ENCODE results near the gene FUNDC2. TPM values are rescaled to one million over a fixed set of nuclear protein-coding genes. Genes with fewer than 3 reads are reported as not detected.

Gene FUNDC2
- total and polyA plus RNA-seq, 2 of the 4 experiments (the other 2 are of a cell fraction): 42.5 to 51.7 TPM

- H3K18ac ChIP-seq (ENCODE audit: low read depth, low read length): no peak overlapping the region
- ChIA-PET CTCF (no interaction called here), POLR2A (ENCODE audit: unreplicated experiment) (no interaction called here)
- H3K9ac ChIP-seq (ENCODE audit: low read depth, low read length): no peak overlapping the region
- no peak overlapping the region for H3K27ac ChIP-seq (ENCODE audit: insufficient read depth, low read length)
- no peak overlapping the region for H2AFZ ChIP-seq (replicated peaks; ENCODE audit: low read length, poor library complexity)
- TF ChIP-seq SMC3 (IDR thresholded peaks at IDR 0.05; ENCODE audit: low read depth, low read length) (no peak), POLR2A (IDR thresholded peaks at IDR 0.05; ENCODE audit: low read depth, low read length) (no peak), FOS (IDR thresholded peaks at IDR 0.05; ENCODE audit: low read depth, low read length) (no peak), ELK1 (IDR thresholded peaks at IDR 0.05; ENCODE audit: borderline replicate concordance, low read depth, low read length) (no peak), BHLHE40 (IDR thresholded peaks at IDR 0.05; ENCODE audit: low read depth, low read length) (no peak), CEBPB (IDR thresholded peaks at IDR 0.05; ENCODE audit: low read depth, low read length) (no peak), CHD1 (IDR thresholded peaks at IDR 0.05; ENCODE audit: low read depth, low read length) (no peak), RCOR1 (IDR thresholded peaks at IDR 0.05; ENCODE audit: insufficient replicate concordance, low read length) (no peak), RAD21 (IDR thresholded peaks at IDR 0.05; ENCODE audit: low read length) (no peak), RFX5 (IDR thresholded peaks at IDR 0.05; ENCODE audit: low read depth, low read length) (no peak), NFE2L2 (IDR thresholded peaks at IDR 0.05; ENCODE audit: low read depth, low read length) (no peak), MAZ (IDR thresholded peaks at IDR 0.05; ENCODE audit: borderline replicate concordance, low read depth, low read length) (no peak), MXI1 (IDR thresholded peaks at IDR 0.05; ENCODE audit: borderline replicate concordance, low read depth, low read length) (no peak), MAFK (IDR thresholded peaks at IDR 0.05; ENCODE audit: low read depth, low read length) (no peak)
- TF ChIP-seq, protein P1, sequence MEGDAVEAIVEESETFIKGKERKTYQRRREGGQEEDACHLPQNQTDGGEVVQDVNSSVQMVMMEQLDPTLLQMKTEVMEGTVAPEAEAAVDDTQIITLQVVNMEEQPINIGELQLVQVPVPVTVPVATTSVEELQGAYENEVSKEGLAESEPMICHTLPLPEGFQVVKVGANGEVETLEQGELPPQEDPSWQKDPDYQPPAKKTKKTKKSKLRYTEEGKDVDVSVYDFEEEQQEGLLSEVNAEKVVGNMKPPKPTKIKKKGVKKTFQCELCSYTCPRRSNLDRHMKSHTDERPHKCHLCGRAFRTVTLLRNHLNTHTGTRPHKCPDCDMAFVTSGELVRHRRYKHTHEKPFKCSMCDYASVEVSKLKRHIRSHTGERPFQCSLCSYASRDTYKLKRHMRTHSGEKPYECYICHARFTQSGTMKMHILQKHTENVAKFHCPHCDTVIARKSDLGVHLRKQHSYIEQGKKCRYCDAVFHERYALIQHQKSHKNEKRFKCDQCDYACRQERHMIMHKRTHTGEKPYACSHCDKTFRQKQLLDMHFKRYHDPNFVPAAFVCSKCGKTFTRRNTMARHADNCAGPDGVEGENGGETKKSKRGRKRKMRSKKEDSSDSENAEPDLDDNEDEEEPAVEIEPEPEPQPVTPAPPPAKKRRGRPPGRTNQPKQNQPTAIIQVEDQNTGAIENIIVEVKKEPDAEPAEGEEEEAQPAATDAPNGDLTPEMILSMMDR (conservative IDR thresholded peaks at IDR 0.05; ENCODE audit: low read depth, low read length): no peak
- TF ChIP-seq, protein P2, sequence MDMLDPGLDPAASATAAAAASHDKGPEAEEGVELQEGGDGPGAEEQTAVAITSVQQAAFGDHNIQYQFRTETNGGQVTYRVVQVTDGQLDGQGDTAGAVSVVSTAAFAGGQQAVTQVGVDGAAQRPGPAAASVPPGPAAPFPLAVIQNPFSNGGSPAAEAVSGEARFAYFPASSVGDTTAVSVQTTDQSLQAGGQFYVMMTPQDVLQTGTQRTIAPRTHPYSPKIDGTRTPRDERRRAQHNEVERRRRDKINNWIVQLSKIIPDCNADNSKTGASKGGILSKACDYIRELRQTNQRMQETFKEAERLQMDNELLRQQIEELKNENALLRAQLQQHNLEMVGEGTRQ (IDR thresholded peaks at IDR 0.05; ENCODE audit: low read depth, low read length): no peak
- H3K56ac ChIP-seq (ENCODE audit: extremely low read depth, insufficient read depth, low read length): no peak overlapping the region
- no peak overlapping the region for H2BK20ac ChIP-seq (ENCODE audit: low read depth, low read length)
- H2BK5ac ChIP-seq (ENCODE audit: low read depth, low read length, poor library complexity, severe bottlenecking): no peak overlapping the region
- no peak overlapping the region for H3K4me2 ChIP-seq (ENCODE audit: low read depth, low read length)
- in situ Hi-C loops (cut with MboI; ENCODE audit: low sequenced_read_pairs): no loop called here
- DNase-seq: no peak
- H3K9me1 ChIP-seq (ENCODE audit: insufficient read depth, low read length): no peaks in the 10 kb centered on the region
- H3K23ac ChIP-seq (ENCODE audit: low read depth, low read length): no peak overlapping the region
- H3K79me1 ChIP-seq (ENCODE audit: low read depth in 1 of 2, low read length in 2 of 2): no peaks in the 10 kb centered on the region
- no TSS peak for BruUV-seq (replicated peaks)
- H2AK5ac ChIP-seq (ENCODE audit: low read depth, low read length): no peak overlapping the region
- no peak overlapping the region for H2AK9ac ChIP-seq (replicated peaks; ENCODE audit: low read depth, low read length, poor library complexity)
- H2BK120ac ChIP-seq (ENCODE audit: low read depth, low read length): no peak overlapping the region
- no peak overlapping the region for H4K5ac ChIP-seq (ENCODE audit: low read depth, low read length)
- no peaks in the 10 kb centered on the region for H4K20me1 ChIP-seq (ENCODE audit: insufficient read depth, low read length)
- ATAC-seq (ENCODE audit: low read depth): no peak
- no peaks in the 10 kb centered on the region for H3K4me1 ChIP-seq (ENCODE audit: control insufficient read depth, insufficient read depth, low read length)
- no peak overlapping the region for H3K14ac ChIP-seq (replicated peaks; ENCODE audit: low read depth, low read length)
- no peak overlapping the region for H4K91ac ChIP-seq (ENCODE audit: insufficient read depth, low read depth, low read length)
- H3K27me3 ChIP-seq (ENCODE audit: control insufficient read depth, insufficient read depth, low read length): no peaks in the 10 kb centered on the region
- H3K4ac ChIP-seq (ENCODE audit: low read depth, low read length): no peak overlapping the region
- no peak overlapping the region for H3K4me3 ChIP-seq (ENCODE audit: insufficient read depth, low read depth, low read length)
- H3K36me3 ChIP-seq (ENCODE audit: control insufficient read depth, insufficient read depth, low read length): no peaks in the 10 kb centered on the region
- no peak overlapping the region for H4K8ac ChIP-seq (ENCODE audit: low read depth in 2 of 2, low read length in 2 of 2)
- WGBS, 2 experiments (ENCODE audit: extremely low coverage in 2 of 2, insufficient read length in 1 of 2): no CpG with 5 or more reads among the region's 3 CpGs
- H3K9me3 ChIP-seq (ENCODE audit: control insufficient read depth, insufficient read depth, low read length): 0 out of 2 replicates have a peak, but pooled peaks cover 5% of the 10 kb centered on the region
- dilution Hi-C loops (cut with HindIII; ENCODE audit: low sequenced_read_pairs, unreplicated experiment): no loop called here
- no peak overlapping the region for H2BK15ac ChIP-seq (ENCODE audit: low read depth, low read length)
- intact Hi-C loops (cut with micrococcal nuclease): no loop called here
Observed at GRCh38 chrX:155009994-155010472, 16.6 kb upstream of the FUNDC2 start.

All from IMR-90 (cell line).